Activated CD8-positive, alpha-beta memory T cell treated with anti-CD3 and anti-CD28 coated beads for 24 hours (primary cell): Measurements from ENCODE around the gene RFC5.
"Not testable (repeated sequence)": the region's sequence is repeated elsewhere in the genome, so short reads cannot be mapped to it uniquely, and the experiment has no call there.

Experiments
- DNase-seq: peaks from one replicate; pipeline ENCODE4 v3.0.0-alpha.2; 2020

Gene RFC5

GRCh38 chr12:118053071-118053985, 36.8 kb downstream of the RFC5 start:
- no peak for DNase-seq

GRCh38 chr12:118055144-118055557, 38.6 kb downstream of the RFC5 start:
- DNase-seq: peak; percentile 83

- DNase-seq: no peak
Measured at GRCh38 chr12:118055865-118056773, 39.6 kb downstream of the RFC5 start.

- no peak for DNase-seq
Measured at GRCh38 chr12:118058227-118058626, 41.7 kb downstream of the RFC5 start.

- DNase-seq: no peak
Measured at GRCh38 chr12:118058881-118059280, 42.4 kb downstream of the RFC5 start.

- no peak for DNase-seq
Measured at GRCh38 chr12:118059341-118060191, 43.1 kb downstream of the RFC5 start.

- DNase-seq: peak; percentile 75
Measured at GRCh38 chr12:118060301-118061010, 44.0 kb downstream of the RFC5 start.

GRCh38 chr12:118061011-118061872, 44.7 kb downstream of the RFC5 start, which contains the start of gene WSB2:
Gene WSB2, minus strand, starts transcription at chr12:118061179. Its CDS starts 131 bp downstream, at chr12:118061048.
- peak; percentile 78 for DNase-seq

GRCh38 chr12:118061873-118062843, 45.7 kb downstream of the RFC5 start:
- peak; percentile 69 for DNase-seq

GRCh38 chr12:118063576-118064391, 47.3 kb downstream of the RFC5 start:
- DNase-seq: no peak

GRCh38 chr12:118064608-118065007, 48.1 kb downstream of the RFC5 start:
- DNase-seq: no peak

- no peak for DNase-seq
Measured at GRCh38 chr12:118065380-118065779, 48.9 kb downstream of the RFC5 start.

- DNase-seq: no peak
Measured at GRCh38 chr12:118068445-118068844, 51.9 kb downstream of the RFC5 start.

- DNase-seq: no peak
Measured at GRCh38 chr12:118070650-118071049, 54.1 kb downstream of the RFC5 start.

GRCh38 chr12:118073768-118074167, 57.3 kb downstream of the RFC5 start:
- no peak for DNase-seq

GRCh38 chr12:118081521-118081920, 65.0 kb downstream of the RFC5 start:
- not testable (repeated sequence) for DNase-seq
